ENCODE data around the gene MAGEA12. TPM values are rescaled to one million over a fixed set of nuclear protein-coding genes. Genes with fewer than 3 reads are reported as not detected.
"Not testable (repeated sequence)": the region's sequence is repeated elsewhere in the genome, so short reads cannot be mapped to it uniquely, and the experiment has no call there.

The MAGEA12 gene
- total RNA-seq, 2 donors from 2014 or later: not detected

GRCh38 chrX:152736528-152736927 lies 3.0 kb downstream of the MAGEA12 start:
- H3K4me1 Mint-ChIP-seq; DNase-seq; H3K27me3 Mint-ChIP-seq; H3K9me3 ChIP-seq (ENCODE audit: control insufficient read depth, low read length, poor library complexity, severe bottlenecking); H3K4me3 Mint-ChIP-seq; ATAC-seq; H3K36me3 Mint-ChIP-seq (ENCODE audit: low read depth); H3K27ac Mint-ChIP-seq: not testable (repeated sequence)

GRCh38 chrX:152738560-152738959 lies 5.0 kb downstream of the MAGEA12 start:
- H3K36me3 Mint-ChIP-seq (ENCODE audit: low read depth): no peaks in the 10 kb centered on the region
- H3K27me3 Mint-ChIP-seq: no peaks in the 10 kb centered on the region
- no peaks in the 10 kb centered on the region for H3K9me3 ChIP-seq (ENCODE audit: control insufficient read depth, low read length, poor library complexity, severe bottlenecking)
- DNase-seq (no peak), ATAC-seq (no peak)
- no peak overlapping the region for H3K4me3 Mint-ChIP-seq
- H3K27ac Mint-ChIP-seq: no peak overlapping the region
- no peaks in the 10 kb centered on the region for H3K4me1 Mint-ChIP-seq

DNA sequence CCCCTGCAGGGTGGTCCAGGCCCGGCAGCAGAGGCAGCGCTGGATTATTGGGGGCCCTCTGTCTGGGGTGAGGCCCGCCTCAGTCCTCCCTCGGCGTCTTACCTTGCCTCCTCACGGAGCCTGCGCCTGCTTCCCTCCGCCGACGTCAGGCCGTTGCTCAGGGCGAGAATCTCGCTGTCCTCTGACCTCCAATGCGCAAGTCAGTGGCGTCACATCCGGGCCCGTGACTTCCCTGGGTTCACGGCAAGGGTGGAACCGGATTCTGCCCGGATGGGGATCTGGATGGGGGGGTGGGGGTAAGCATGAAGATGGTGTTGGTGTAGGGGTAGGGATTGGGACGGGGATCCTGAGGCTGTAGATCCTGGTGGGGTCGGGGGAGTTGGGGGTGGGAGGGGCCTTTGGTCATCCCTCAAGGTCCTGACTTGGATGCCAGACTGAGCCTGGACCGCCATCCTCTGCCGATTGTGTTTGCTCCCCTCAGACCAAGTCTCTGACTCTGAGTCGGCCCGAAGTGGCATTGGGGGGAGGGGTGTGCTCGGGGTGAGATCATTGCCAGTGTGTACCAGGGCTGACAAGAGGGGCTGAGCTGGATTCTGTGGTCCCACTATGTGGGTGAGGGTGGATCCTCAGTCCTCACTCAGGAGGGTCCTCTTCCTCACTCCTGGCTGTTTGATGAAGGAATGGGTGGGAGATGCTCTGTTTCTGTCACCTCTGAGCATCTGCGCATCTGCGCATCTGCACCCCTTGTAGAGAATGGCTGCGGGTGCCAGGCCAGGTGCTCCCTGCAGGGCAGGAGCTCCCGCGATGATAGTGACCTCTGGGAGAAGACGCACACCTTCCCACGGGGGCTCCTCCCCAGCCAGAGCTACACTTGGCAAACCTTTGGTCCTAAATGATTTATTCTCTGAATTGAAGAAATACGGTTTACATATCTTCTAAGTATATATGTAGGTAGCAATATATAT lies 20.4 kb downstream of the MAGEA12 start, which contains the start of gene MAGEA2:
Gene MAGEA2 (minus strand): TSS at position 157 of the 965 bp plus-strand sequence. CDS start 2,479 bp downstream, outside the sequence.
- H3K9me3 ChIP-seq (ENCODE audit: control insufficient read depth, low read length, poor library complexity, severe bottlenecking); ATAC-seq; H3K36me3 Mint-ChIP-seq (ENCODE audit: low read depth); H3K4me3 Mint-ChIP-seq; DNase-seq; H3K27me3 Mint-ChIP-seq; H3K27ac Mint-ChIP-seq; H3K4me1 Mint-ChIP-seq: not testable (repeated sequence)

- not testable (repeated sequence) for H3K4me3 Mint-ChIP-seq; H3K27ac Mint-ChIP-seq; H3K4me1 Mint-ChIP-seq; ATAC-seq; DNase-seq; H3K27me3 Mint-ChIP-seq; H3K36me3 Mint-ChIP-seq (ENCODE audit: low read depth); H3K9me3 ChIP-seq (ENCODE audit: control insufficient read depth, low read length, poor library complexity, severe bottlenecking)
These were observed 21.3 kb downstream of the MAGEA12 start for GRCh38 chrX:152754871-152755270.

DNA sequence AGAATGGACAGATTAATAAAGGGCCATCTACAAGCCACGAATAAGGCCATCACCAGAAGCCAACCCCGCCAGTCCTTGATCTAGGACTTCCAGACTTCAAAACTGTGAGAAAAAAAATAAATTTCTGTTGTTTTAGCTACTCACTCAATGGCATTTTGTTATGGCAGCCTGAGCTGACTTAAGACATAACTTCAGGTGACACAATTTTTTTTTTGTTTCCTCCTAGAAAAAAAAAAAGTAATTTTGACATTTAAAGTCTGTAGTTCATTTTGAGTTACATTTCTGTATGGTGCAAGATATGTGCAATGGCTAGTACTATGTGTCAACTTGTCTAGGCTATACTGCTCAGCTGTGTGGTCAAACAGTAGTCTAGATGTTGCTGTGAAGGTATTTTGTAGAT lies 25.4 kb downstream of the MAGEA12 start, which contains the start of gene CSAG3:
Gene CSAG3 (plus strand): TSS at position 301 of the 400 bp plus-strand sequence.
- ATAC-seq; H3K27ac Mint-ChIP-seq; DNase-seq; H3K36me3 Mint-ChIP-seq (ENCODE audit: low read depth); H3K27me3 Mint-ChIP-seq; H3K4me3 Mint-ChIP-seq; H3K9me3 ChIP-seq (ENCODE audit: control insufficient read depth, low read length, poor library complexity, severe bottlenecking); H3K4me1 Mint-ChIP-seq: not testable (repeated sequence)

GRCh38 chrX:152759544-152759943 lies 26.0 kb downstream of the MAGEA12 start:
- H3K27me3 Mint-ChIP-seq; H3K9me3 ChIP-seq (ENCODE audit: control insufficient read depth, low read length, poor library complexity, severe bottlenecking); H3K36me3 Mint-ChIP-seq (ENCODE audit: low read depth); H3K4me3 Mint-ChIP-seq; DNase-seq; H3K4me1 Mint-ChIP-seq; H3K27ac Mint-ChIP-seq; ATAC-seq: not testable (repeated sequence)

DNA sequence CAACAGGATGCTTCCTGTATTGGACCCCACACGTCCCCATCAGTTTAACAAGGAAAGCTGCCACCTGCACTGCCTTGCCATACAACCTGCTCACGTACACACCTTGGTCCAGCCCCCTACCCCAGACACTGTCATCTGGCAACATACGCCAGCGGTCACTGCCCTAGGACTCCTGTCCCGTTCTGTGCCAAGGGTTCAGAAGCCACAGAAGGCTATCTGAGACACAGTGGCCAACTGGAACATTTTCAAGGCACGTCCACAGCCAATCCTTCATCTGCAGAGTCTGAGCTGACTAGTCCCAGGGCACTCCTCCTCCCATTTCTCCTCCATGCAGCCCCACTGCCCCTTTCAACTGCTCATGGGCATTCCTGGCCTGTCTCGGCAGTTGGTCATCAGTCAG lies 28.0 kb downstream of the MAGEA12 start:
- H3K4me1 Mint-ChIP-seq, DNase-seq, ATAC-seq: not testable (repeated sequence)

DNA sequence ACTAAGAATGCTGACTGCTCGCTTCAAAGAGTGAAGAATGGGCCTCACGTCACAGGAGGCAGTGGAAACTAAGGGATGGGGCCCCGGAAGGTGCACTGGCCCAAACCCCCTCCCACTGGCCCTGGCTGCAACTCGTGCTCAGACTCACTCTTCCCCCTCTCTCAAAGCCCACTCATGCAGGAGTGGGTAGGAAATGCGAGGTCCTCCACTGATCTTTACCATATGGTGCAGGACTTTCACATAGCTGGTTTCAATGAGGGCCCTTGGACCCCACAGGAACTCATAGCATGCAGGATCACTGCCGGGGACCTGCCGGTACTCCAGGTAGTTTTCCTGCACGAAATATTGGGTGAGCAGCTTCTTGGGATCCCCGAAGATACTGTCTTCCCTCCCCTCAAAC lies 33.0 kb downstream of the MAGEA12 start:
- not testable (repeated sequence) for H3K4me3 Mint-ChIP-seq; H3K27ac Mint-ChIP-seq; H3K27me3 Mint-ChIP-seq; H3K4me1 Mint-ChIP-seq; ATAC-seq; H3K36me3 Mint-ChIP-seq (ENCODE audit: low read depth); DNase-seq; H3K9me3 ChIP-seq (ENCODE audit: control insufficient read depth, low read length, poor library complexity, severe bottlenecking)

More for the DNA sequence above, 28.0 kb downstream of the MAGEA12 start:
- not testable (repeated sequence) for H3K27me3 Mint-ChIP-seq; H3K9me3 ChIP-seq (ENCODE audit: control insufficient read depth, low read length, poor library complexity, severe bottlenecking); H3K4me3 Mint-ChIP-seq; H3K27ac Mint-ChIP-seq; H3K36me3 Mint-ChIP-seq (ENCODE audit: low read depth)

GRCh38 chrX:152769549-152770289 lies 36.2 kb downstream of the MAGEA12 start, which contains the start of gene MAGEA6:
MAGEA6 (minus strand) TSS chrX:152769689; CDS start chrX:152767650, 2,039 bp downstream.
- not testable (repeated sequence) for H3K27ac Mint-ChIP-seq; H3K36me3 Mint-ChIP-seq (ENCODE audit: low read depth); H3K4me1 Mint-ChIP-seq; DNase-seq; ATAC-seq; H3K4me3 Mint-ChIP-seq; H3K9me3 ChIP-seq (ENCODE audit: control insufficient read depth, low read length, poor library complexity, severe bottlenecking); H3K27me3 Mint-ChIP-seq

DNA sequence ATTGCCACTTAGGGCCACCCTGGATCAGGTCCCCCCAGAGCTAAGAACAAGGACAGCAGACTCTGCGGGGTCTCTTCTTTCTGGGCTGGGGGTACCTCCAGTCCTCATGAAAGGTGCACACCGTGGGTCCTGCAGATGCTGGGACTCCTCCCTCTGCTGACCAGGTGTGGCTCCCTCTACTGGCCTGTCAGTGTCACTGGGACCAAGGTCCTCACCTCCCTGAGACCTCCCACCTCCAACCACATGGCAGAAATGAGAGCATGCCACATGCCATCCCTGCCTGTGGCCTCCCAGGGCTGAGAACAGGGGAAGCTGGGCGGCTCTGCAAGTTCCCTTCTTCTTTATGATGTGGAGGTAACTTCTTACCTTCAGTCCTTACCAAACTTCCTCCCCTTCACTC lies 53.5 kb downstream of the MAGEA12 start:
- H3K4me3 Mint-ChIP-seq; ATAC-seq; H3K9me3 ChIP-seq (ENCODE audit: control insufficient read depth, low read length, poor library complexity, severe bottlenecking): not testable (repeated sequence)

More for the DNA sequence above, 53.5 kb downstream of the MAGEA12 start:
- not testable (repeated sequence) for DNase-seq; H3K36me3 Mint-ChIP-seq (ENCODE audit: low read depth); H3K4me1 Mint-ChIP-seq; H3K27ac Mint-ChIP-seq; H3K27me3 Mint-ChIP-seq

Other genes with a start within 250 kb of the MAGEA12 start
- not detected for gene GABRQ, start 95.9 kb upstream of the MAGEA12 start, total RNA-seq
- not detected for gene MAGEA3, start 35.0 kb upstream of the MAGEA12 start, total RNA-seq
- gene CSAG2, start 24.5 kb upstream of the MAGEA12 start, total RNA-seq: not detected
- gene MAGEA2B, start 19.1 kb upstream of the MAGEA12 start, total RNA-seq: not detected
- not detected for gene CSAG1, start within 50 bp of the MAGEA12 start, total RNA-seq
- not detected for gene MAGEA2, start 20.1 kb downstream of the MAGEA12 start, total RNA-seq
- gene CSAG3, start 25.5 kb downstream of the MAGEA12 start, total RNA-seq: not detected
- gene MAGEA6, start 35.9 kb downstream of the MAGEA12 start, total RNA-seq: not detected
- 1 to 10 TPM; 7.5 to 9.4 TPM for gene CETN2, start 97.0 kb downstream of the MAGEA12 start, total RNA-seq
- gene NSDHL, start 97.3 kb downstream of the MAGEA12 start, total RNA-seq: 1 to 10 TPM; 4.3 to 5.3 TPM
- 10 to 100 TPM in 1 of 2 donors, 1 to 10 TPM in 1; 2.7 to 40.2 TPM for gene ZNF185, start 164.3 kb downstream of the MAGEA12 start, total RNA-seq